K562 (cell line): Measurements from ENCODE around the gene RDM1. TPM values are rescaled to one million over a fixed set of nuclear protein-coding genes. Genes with fewer than 3 reads are reported as not detected.
A peak's percentile ranks its signal among the peaks of the same experiment; 100 is the strongest.

Source experiments
- ATF1 ChIP-seq, 2 experiments: fragments of 450-650 bp in 1 of 2; IDR thresholded peaks; 2 replicates each; pipeline ENCODE4 v1.6.1; 2016; ENCODE audit warnings: missing compliant biosample characterization in 1 of 2, missing genetic modification characterization in 1 of 2
- ATF7 ChIP-seq: fragments of 450-650 bp; IDR thresholded peaks from 2 replicates; pipeline ENCODE4 v1.7.1; 2014; ENCODE audit warnings: mild to moderate bottlenecking, moderate library complexity
- CXXC5 ChIP-seq: fragments of 250-450 bp; sonication (Bioruptor Pico); IDR thresholded peaks from 2 replicates; pipeline ENCODE4 v1.8.0; 2022; ENCODE audit warnings: inconsistent platforms, mild to moderate bottlenecking, moderate library complexity
- E2F1 ChIP-seq: sonication (generic); formaldehyde crosslinking; IDR thresholded peaks from 2 replicates; pipeline ENCODE4 v1.8.1; 2023; ENCODE audit warnings: mild to moderate bottlenecking, missing genetic modification reagents, moderate library complexity
- ELK3 ChIP-seq: fragments of 450-650 bp; formaldehyde crosslinking; IDR thresholded peaks from 2 replicates; pipeline ENCODE4 v1.4.0; 2020; ENCODE audit warnings: mild to moderate bottlenecking
- EP400 ChIP-seq: fragments of 450-650 bp; IDR thresholded peaks from 2 replicates; pipeline ENCODE4 v1.6.1; 2017; ENCODE audit warnings: antibody characterized with exemption, mild to moderate bottlenecking, moderate library complexity
- EZH2 ChIP-seq: IDR thresholded peaks from 2 replicates; pipeline ENCODE4 v1.6.1; 2012; ENCODE audit warnings: low read depth, mild to moderate bottlenecking, inconsistent platforms, low read length, borderline replicate concordance
- FOXK2 ChIP-seq, 2 experiments: fragments of 450-650 bp; IDR thresholded peaks in 1 of 2; conservative IDR thresholded peaks in 1 of 2; 2 replicates each; pipeline ENCODE4 v1.6.1; 2016; ENCODE audit warnings: low read depth in 2 of 2, mild to moderate bottlenecking in 1 of 2
- FOXP1 ChIP-seq: sonication (generic); formaldehyde crosslinking; IDR thresholded peaks from 2 replicates; pipeline ENCODE4 v1.8.0; 2022; ENCODE audit warnings: mild to moderate bottlenecking, missing genetic modification reagents
- MYNN ChIP-seq, 2 experiments: sonication (generic); formaldehyde crosslinking in 1 of 2; IDR thresholded peaks; 2 replicates each; pipeline versions ENCODE4 v1.5.0 to v1.6.1; 2016 to 2020; ENCODE audit warnings: antibody characterized with exemption in 1 of 2, missing genetic modification reagents in 1 of 2
- POLR3A ChIP-seq: IDR thresholded peaks from 2 replicates; pipeline ENCODE4 v1.6.1; 2011; ENCODE audit warnings: borderline replicate concordance, mild to moderate bottlenecking, moderate library complexity; ENCODE audit not compliant: insufficient read length, insufficient read depth; ENCODE audit errors: extremely low read depth
- PYGO2 ChIP-seq: fragments of 450-650 bp; IDR thresholded peaks from 2 replicates; pipeline ENCODE4 v1.6.1; 2016; ENCODE audit warnings: mild to moderate bottlenecking, missing genetic modification characterization, moderate library complexity, missing compliant biosample characterization
- RB1 ChIP-seq: fragments of 450-650 bp; IDR thresholded peaks from 2 replicates; pipeline ENCODE4 v1.6.1; 2017; ENCODE audit warnings: low read depth, mild to moderate bottlenecking
- RBM22 ChIP-seq: fragments of 200-400 bp; formaldehyde crosslinking; IDR thresholded peaks from 2 replicates; pipeline ENCODE4 v1.6.1; 2018; ENCODE audit warnings: low read length, low read depth; ENCODE audit not compliant: poor library complexity, severe bottlenecking
- SP1 ChIP-seq: sonication (generic); formaldehyde crosslinking; IDR thresholded peaks from 2 replicates; pipeline ENCODE4 v1.8.1; 2022; ENCODE audit warnings: mild to moderate bottlenecking, missing genetic modification reagents
- ZBTB2 ChIP-seq: fragments of 450-650 bp; IDR thresholded peaks from 2 replicates; pipeline ENCODE4 v1.6.1; 2016; ENCODE audit warnings: antibody characterized with exemption
- ZNF316 ChIP-seq: fragments of 450-650 bp; IDR thresholded peaks from 2 replicates; pipeline ENCODE4 v1.6.1; 2016
- ZNF778 ChIP-seq: fragments of 450-650 bp; formaldehyde crosslinking; IDR thresholded peaks from 2 replicates; pipeline ENCODE4 v1.4.0; 2020; ENCODE audit warnings: mild to moderate bottlenecking, moderate library complexity
- polyA plus RNA-seq, 8 experiments: library from polyadenylated mRNA; depleted of rRNA in 4 of 8; stranded (reverse) in 5 of 8; unstranded in 3 of 8; fragments of >200 nt; fragmentation: Nextera tagmentation in 2 of 8; fragmentation: Illumina TruSeq in 1 of 8; extraction: Ambion mirVana in 2 of 8; extraction: Trizol in 1 of 8; gene quantifications; 2 replicates each; pipeline versions ENCODE4 v1.2.1 to v1.2.3, GENCODE V29; 2011 to 2014; ENCODE audit warnings: inconsistent platforms in 1 of 8, missing spikeins in 1 of 8
- total RNA-seq, 7 experiments: library from RNA; depleted of rRNA in 6 of 7; stranded (reverse); fragments of >200 nt in 6 of 7; fragmentation: Illumina TruSeq in 2 of 7; extraction: Trizol in 2 of 7; gene quantifications; 2 replicates each; pipeline versions ENCODE4 v1.2.1 to v1.2.3, GENCODE V29; 2011 to 2021; ENCODE audit warnings: low replicate concordance in 1 of 7
- TF ChIP-seq, protein P1 (sequence below): fragments of 450-650 bp; IDR thresholded peaks from 2 replicates; pipeline ENCODE4 v1.6.1; 2017; ENCODE audit warnings: antibody characterized with exemption

Gene RDM1
- total and polyA plus RNA-seq, 9 of the 15 experiments (the other 6 are each of a cell fraction or from before 2014, with no cell fraction given): 2.5 to 11.2 (median 5.4) TPM

GRCh38 chr17:35930211-35931065 lies at the start of gene RDM1 (continued):
- TF ChIP-seq ZBTB2: peak; percentile 98
- TF ChIP-seq E2F1 (CRISPR knock-in tag): peak; percentile 94
- TF ChIP-seq ZNF316: no peak
- TF ChIP-seq EP400: peak; percentile 82
- TF ChIP-seq FOXP1 (CRISPR knock-in tag): no peak
- TF ChIP-seq ATF7: peak; percentile 50
- peak; percentile 91 for TF ChIP-seq MYNN (IDR thresholded peaks at IDR 0.05)
- no peak for TF ChIP-seq MYNN (CRISPR knock-in tag; IDR thresholded peaks at IDR 0.05)
- no peak for TF ChIP-seq ZNF778 (CRISPR knock-in tag)
- peak; percentile 75; the same call in 1 of the 2 replicates for TF ChIP-seq RB1
- TF ChIP-seq PYGO2 (tag): no peak
- no peak for TF ChIP-seq POLR3A
- TF ChIP-seq, protein P1, sequence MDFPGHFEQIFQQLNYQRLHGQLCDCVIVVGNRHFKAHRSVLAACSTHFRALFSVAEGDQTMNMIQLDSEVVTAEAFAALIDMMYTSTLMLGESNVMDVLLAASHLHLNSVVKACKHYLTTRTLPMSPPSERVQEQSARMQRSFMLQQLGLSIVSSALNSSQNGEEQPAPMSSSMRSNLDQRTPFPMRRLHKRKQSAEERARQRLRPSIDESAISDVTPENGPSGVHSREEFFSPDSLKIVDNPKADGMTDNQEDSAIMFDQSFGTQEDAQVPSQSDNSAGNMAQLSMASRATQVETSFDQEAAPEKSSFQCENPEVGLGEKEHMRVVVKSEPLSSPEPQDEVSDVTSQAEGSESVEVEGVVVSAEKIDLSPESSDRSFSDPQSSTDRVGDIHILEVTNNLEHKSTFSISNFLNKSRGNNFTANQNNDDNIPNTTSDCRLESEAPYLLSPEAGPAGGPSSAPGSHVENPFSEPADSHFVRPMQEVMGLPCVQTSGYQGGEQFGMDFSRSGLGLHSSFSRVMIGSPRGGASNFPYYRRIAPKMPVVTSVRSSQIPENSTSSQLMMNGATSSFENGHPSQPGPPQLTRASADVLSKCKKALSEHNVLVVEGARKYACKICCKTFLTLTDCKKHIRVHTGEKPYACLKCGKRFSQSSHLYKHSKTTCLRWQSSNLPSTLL: no peak
- TF ChIP-seq RBM22: no peak
- TF ChIP-seq CXXC5 (CRISPR knock-in tag): peak; percentile 84
- no peak for TF ChIP-seq ATF1 (CRISPR knock-in tag; IDR thresholded peaks at IDR 0.05)
- TF ChIP-seq ATF1 (tag; IDR thresholded peaks at IDR 0.05): peak; percentile 59
- no peak for TF ChIP-seq ELK3 (CRISPR knock-in tag)
- 0 out of 2 replicates have a peak, but pooled peaks have one; percentile 13 for TF ChIP-seq SP1
- TF ChIP-seq EZH2: no peak
- TF ChIP-seq FOXK2 (conservative IDR thresholded peaks at IDR 0.05 in 1 of 2, IDR thresholded peaks at IDR 0.05 in 1 of 2; ENCODE audit: low read depth in 2 of 2): peak in 1 of 2 experiments; percentile 43; a peak in 1 of 4 replicates
